Mammary epithelial cell (primary cell): ENCODE measurements around the gene PPP1R8.
"Not testable (repeated sequence)": the region's sequence is repeated elsewhere in the genome, so short reads cannot be mapped to it uniquely, and the experiment has no call there.

Experiments
- CTCF ChIP-seq, 2 donors: IDR thresholded peaks in 1 of 2; conservative IDR thresholded peaks in 1 of 2; 2 replicates each; pipeline ENCODE4 v1.5.1; 2011 to 2012; ENCODE audit warnings: inconsistent platforms in 2 of 2, low read length in 2 of 2, mild to moderate bottlenecking in 2 of 2, control low read depth in 1 of 2, low read depth in 1 of 2; ENCODE audit not compliant: insufficient read depth in 1 of 2; ENCODE audit errors: extremely low read depth in 1 of 2
- EZH2 ChIP-seq: IDR thresholded peaks from 2 replicates; pipeline ENCODE4 v1.6.1; 2012; ENCODE audit warnings: low read length, inconsistent platforms, borderline replicate concordance

- TF ChIP-seq CTCF (conservative IDR thresholded peaks at IDR 0.05 in 1 of 2, IDR thresholded peaks at IDR 0.05 in 1 of 2; ENCODE audit: extremely low read depth in 1 of 2, insufficient read depth in 1 of 2, low read depth in 1 of 2, low read length in 2 of 2); EZH2: not testable (repeated sequence)
Measured at GRCh38 chr1:27808131-27808530, 22.5 kb upstream of the PPP1R8 start.
